Testis (tissue), 2 donors: Measurements from ENCODE around the gene PIGZ.

Experiments
- CTCF ChIP-seq, 3 experiments: fragments of 450-650 bp in 2 of 3; fragments of 200-600 bp in 1 of 3; sonication (generic) in 1 of 3; IDR thresholded peaks; one replicate each; pipeline ENCODE4 v1.5.1; 2016 to 2019; ENCODE audit warnings: antibody characterized with exemption in 3 of 3, mild to moderate bottlenecking in 2 of 3, moderate library complexity in 1 of 3
- POLR2A ChIP-seq: fragments of 450-650 bp; IDR thresholded peaks from one replicate; pipeline ENCODE4 v1.6.1; 2017; ENCODE audit warnings: antibody characterized with exemption, mild to moderate bottlenecking, moderate library complexity

GRCh38 chr3:196988241-196989029 is 19.8 kb upstream of the PIGZ start:
- TF ChIP-seq POLR2A (no peak), CTCF (IDR thresholded peaks at IDR 0.05) (no peak)
